HepG2 (cell line): ENCODE measurements around the gene ZNF512B. TPM values are rescaled to one million over a fixed set of nuclear protein-coding genes. Genes with fewer than 3 reads are reported as not detected.

Source experiments
- HNRNPK ChIP-seq: fragments of 200-400 bp; formaldehyde crosslinking; IDR thresholded peaks from 2 replicates; pipeline ENCODE4 v1.6.1; 2018; ENCODE audit warnings: low read length, low read depth, moderate library complexity, mild to moderate bottlenecking; ENCODE audit not compliant: poor library complexity, severe bottlenecking
- MEF2D ChIP-seq: sonication (generic); formaldehyde crosslinking; IDR thresholded peaks from 2 replicates; pipeline ENCODE4 v1.5.1; 2020; ENCODE audit warnings: mild to moderate bottlenecking, missing genetic modification reagents
- PBX3 ChIP-seq: sonication (generic); formaldehyde crosslinking; IDR thresholded peaks from 2 replicates; pipeline ENCODE4 v1.8.1; 2023; ENCODE audit warnings: missing genetic modification reagents, inconsistent platforms, borderline replicate concordance
- PITX1 ChIP-seq: sonication (generic); formaldehyde crosslinking; IDR thresholded peaks from 2 replicates; pipeline ENCODE4 v1.5.1; 2020; ENCODE audit warnings: mild to moderate bottlenecking, missing genetic modification reagents
- RXRB ChIP-seq: IDR thresholded peaks from 2 replicates; pipeline ENCODE4 v1.6.1; 2016; ENCODE audit warnings: borderline replicate concordance, missing genetic modification reagents, missing compliant biosample characterization
- SAFB2 ChIP-seq: sonication (generic); formaldehyde crosslinking; IDR thresholded peaks from 2 replicates; pipeline ENCODE4 v1.5.1; 2020; ENCODE audit warnings: missing genetic modification reagents, low read depth, mild to moderate bottlenecking, borderline replicate concordance
- SMAD9 ChIP-seq: sonication (generic); formaldehyde crosslinking; IDR thresholded peaks from 2 replicates; pipeline ENCODE4 v1.5.1; 2020; ENCODE audit warnings: mild to moderate bottlenecking, missing genetic modification reagents
- SNAPC2 ChIP-seq: sonication (generic); formaldehyde crosslinking; IDR thresholded peaks from 2 replicates; pipeline ENCODE4 v1.8.1; 2022; ENCODE audit warnings: mild to moderate bottlenecking, missing genetic modification reagents
- TCF12 ChIP-seq, 2 experiments: fragments of 450-650 bp in 1 of 2; sonication (generic) in 1 of 2; formaldehyde crosslinking in 1 of 2; IDR thresholded peaks; 2 replicates each; pipeline versions ENCODE4 v1.6.1 to v1.8.0; 2017 to 2022; ENCODE audit warnings: antibody characterized with exemption in 1 of 2, mild to moderate bottlenecking in 1 of 2, missing genetic modification reagents in 1 of 2, moderate library complexity in 1 of 2
- ZNF205 ChIP-seq: IDR thresholded peaks from 2 replicates; pipeline ENCODE4 v1.6.1; 2018; ENCODE audit warnings: missing biosample characterization, missing genetic modification reagents
- ZNF263 ChIP-seq: sonication (generic); formaldehyde crosslinking; IDR thresholded peaks from 2 replicates; pipeline ENCODE4 v1.4.0; 2020; ENCODE audit warnings: missing genetic modification reagents
- ZNF343 ChIP-seq: sonication (generic); formaldehyde crosslinking; IDR thresholded peaks from 2 replicates; pipeline ENCODE4 v1.4.0; 2020; ENCODE audit warnings: mild to moderate bottlenecking, missing genetic modification reagents
- ZNF607 ChIP-seq: sonication (generic); formaldehyde crosslinking; IDR thresholded peaks from 2 replicates; pipeline ENCODE4 v1.5.1; 2020; ENCODE audit warnings: missing genetic modification reagents, mild to moderate bottlenecking, borderline replicate concordance
- ZNF709 ChIP-seq: sonication (generic); formaldehyde crosslinking; IDR thresholded peaks from 2 replicates; pipeline ENCODE4 v1.5.0; 2020; ENCODE audit warnings: mild to moderate bottlenecking, missing genetic modification reagents
- ZNF740 ChIP-seq: sonication (generic); formaldehyde crosslinking; IDR thresholded peaks from 2 replicates; pipeline ENCODE4 v1.4.0; 2020; ENCODE audit warnings: missing genetic modification reagents
- ZSCAN22 ChIP-seq: sonication (generic); formaldehyde crosslinking; IDR thresholded peaks from 2 replicates; pipeline ENCODE4 v1.4.0; 2020; ENCODE audit warnings: mild to moderate bottlenecking, missing genetic modification reagents
- polyA plus RNA-seq, 8 experiments: library from polyadenylated mRNA; depleted of rRNA in 3 of 8; stranded (reverse) in 7 of 8; unstranded in 1 of 8; fragments of >200 nt; fragmentation: Illumina TruSeq in 4 of 8; extraction: Trizol in 4 of 8; gene quantifications; 2 replicates each; pipeline versions ENCODE4 v1.2.1 to v1.2.3, GENCODE V29; 2011 to 2016; ENCODE audit warnings: low read depth in 4 of 8, missing spikeins in 1 of 8, mixed read lengths in 1 of 8; ENCODE audit not compliant: insufficient read depth in 1 of 8
- total RNA-seq, 5 experiments: library from RNA; depleted of rRNA; stranded (reverse); fragments of >200 nt; fragmentation: Illumina TruSeq; extraction: Trizol; gene quantifications; 2 replicates each; pipeline ENCODE4 v1.2.3, GENCODE V29; 2016; ENCODE audit warnings: low read depth in 1 of 5
- TF ChIP-seq, protein P1 (sequence below): sonication (generic); formaldehyde crosslinking; IDR thresholded peaks from 2 replicates; pipeline ENCODE4 v1.4.0; 2020; ENCODE audit warnings: mild to moderate bottlenecking, missing genetic modification reagents

The ZNF512B gene
- total and polyA plus RNA-seq, 2 of the 13 experiments (the other 11 are each of a cell fraction or from before 2014, with no cell fraction given), result 11.5 to 30.6 TPM

DNA sequence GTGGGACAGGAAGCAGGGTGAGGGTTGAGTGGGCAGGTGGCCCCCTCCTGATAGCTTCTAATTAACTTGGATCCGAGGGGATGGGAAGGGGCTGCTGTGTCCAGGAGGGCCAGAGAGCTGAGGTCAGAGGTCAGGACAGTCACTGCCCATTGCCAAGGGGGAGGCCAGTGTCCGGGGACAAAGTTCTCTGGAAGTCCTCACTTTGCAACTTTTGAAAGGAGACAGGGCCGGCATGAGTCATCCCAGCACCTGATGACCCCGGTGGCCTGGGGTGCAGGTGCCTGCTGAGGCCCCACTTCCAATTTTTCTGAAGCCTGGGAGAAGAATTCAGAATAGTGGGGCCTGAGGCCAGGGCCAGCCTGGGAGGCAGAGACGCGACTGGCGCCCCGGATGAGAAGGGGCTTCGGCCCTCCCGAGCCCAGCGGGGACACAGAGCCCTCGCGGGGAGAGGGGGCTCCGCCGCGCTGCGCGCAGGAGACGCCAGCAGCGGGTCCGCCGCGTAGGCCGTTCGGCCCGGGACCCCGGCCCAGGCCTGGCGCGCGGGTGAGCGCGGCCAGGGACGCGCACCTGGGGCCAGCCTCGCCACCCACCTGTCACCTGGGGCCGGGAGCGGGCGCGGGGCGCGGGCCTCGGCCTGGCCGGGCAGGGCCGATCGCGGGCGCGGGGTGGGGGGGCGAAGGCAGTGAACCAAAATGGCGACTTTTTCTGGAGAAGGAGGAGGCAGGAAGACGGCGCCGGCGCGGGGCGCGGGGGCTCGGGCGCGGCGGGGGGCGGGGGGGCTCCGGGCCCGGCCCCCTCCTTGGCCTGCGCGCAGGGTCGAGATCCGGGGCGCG lies 586 bp downstream of the ZNF512B start (continued):
- TF ChIP-seq ZNF709, result peak; percentile 80; the same call in 1 of the 2 replicates
- no peak for TF ChIP-seq ZNF205 (CRISPR knock-in tag)
- no peak for TF ChIP-seq ZNF607 (CRISPR knock-in tag)
- no peak for TF ChIP-seq HNRNPK
- TF ChIP-seq ZNF263 (CRISPR knock-in tag), result peak; percentile 60
- 0 out of 2 replicates have a peak, but pooled peaks have one; percentile 83 for TF ChIP-seq SAFB2 (CRISPR knock-in tag)
- peak; percentile 83 for TF ChIP-seq ZNF740 (CRISPR knock-in tag)
- TF ChIP-seq MEF2D, result peak; percentile 81; the same call in 1 of the 2 replicates
- TF ChIP-seq, protein P1, sequence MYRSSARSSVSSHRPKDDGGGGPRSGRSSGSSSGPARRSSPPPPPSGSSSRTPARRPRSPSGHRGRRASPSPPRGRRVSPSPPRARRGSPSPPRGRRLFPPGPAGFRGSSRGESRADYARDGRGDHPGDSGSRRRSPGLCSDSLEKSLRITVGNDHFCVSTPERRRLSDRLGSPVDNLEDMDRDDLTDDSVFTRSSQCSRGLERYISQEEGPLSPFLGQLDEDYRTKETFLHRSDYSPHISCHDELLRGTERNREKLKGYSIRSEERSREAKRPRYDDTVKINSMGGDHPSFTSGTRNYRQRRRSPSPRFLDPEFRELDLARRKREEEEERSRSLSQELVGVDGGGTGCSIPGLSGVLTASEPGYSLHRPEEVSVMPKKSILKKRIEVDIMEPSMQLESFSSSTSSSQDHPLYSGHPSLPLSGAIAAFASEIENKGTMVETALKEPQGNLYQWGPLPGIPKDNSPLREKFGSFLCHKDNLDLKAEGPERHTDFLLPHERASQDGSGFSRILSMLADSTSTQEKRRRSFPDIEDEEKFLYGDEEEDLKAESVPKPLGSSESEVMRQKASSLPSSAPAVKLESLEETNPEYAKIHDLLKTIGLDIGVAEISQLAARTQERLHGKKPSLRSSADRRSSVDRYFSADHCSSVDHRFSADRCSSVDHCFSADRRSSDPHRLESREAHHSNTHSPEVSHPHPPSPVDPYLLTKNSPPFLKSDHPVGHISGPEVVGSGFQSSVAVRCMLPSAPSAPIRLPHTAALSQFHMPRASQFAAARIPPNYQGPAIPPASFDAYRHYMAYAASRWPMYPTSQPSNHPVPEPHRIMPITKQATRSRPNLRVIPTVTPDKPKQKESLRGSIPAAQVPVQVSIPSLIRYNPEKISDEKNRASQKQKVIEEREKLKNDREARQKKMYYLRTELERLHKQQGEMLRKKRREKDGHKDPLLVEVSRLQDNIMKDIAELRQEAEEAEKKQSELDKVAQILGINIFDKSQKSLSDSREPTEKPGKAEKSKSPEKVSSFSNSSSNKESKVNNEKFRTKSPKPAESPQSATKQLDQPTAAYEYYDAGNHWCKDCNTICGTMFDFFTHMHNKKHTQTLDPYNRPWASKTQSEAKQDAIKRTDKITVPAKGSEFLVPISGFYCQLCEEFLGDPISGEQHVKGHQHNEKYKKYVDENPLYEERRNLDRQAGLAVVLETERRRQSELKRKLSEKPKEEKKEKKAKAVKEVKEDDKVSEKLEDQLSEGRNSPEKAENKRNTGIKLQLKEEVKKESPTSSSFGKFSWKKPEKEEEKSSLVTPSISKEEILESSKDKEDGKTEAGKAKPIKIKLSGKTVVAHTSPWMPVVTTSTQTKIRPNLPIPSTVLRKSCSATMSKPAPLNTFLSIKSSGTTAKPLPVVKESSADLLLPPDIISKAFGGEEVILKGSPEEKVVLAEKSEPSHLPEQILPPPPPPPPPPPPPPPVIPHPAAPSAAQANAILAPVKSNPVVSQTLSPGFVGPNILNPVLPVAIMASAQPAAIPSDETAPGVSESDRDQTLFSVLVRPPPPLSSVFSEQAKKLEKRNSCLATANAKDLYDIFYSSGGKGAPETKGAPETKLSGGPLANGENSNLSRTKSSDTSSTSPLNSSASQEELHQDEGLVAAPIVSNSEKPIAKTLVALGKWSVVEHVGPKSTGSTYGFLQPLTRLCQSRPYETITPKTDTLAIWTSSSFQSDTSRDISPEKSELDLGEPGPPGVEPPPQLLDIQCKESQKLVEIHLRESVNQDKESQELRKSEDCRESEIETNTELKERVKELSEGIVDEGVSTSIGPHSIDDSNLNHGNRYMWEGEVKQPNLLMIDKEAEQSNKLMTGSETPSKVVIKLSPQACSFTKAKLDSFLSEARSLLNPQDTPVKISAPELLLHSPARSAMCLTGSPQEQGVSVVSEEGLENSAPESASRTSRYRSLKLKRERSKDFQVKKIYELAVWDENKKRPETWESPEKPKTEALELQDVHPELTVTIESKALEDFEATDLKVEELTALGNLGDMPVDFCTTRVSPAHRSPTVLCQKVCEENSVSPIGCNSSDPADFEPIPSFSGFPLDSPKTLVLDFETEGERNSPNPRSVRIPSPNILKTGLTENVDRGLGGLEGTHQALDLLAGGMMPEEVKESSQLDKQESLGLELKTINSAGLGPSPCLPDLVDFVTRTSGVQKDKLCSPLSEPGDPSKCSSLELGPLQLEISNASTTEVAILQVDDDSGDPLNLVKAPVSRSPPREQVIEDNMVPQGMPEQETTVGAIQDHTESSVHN (CRISPR knock-in tag), result 0 out of 2 replicates have a peak, but pooled peaks have one; percentile 58
- no peak for TF ChIP-seq PBX3 (CRISPR knock-in tag)
- TF ChIP-seq ZSCAN22, result 0 out of 2 replicates have a peak, but pooled peaks have one; percentile 41
- peak; percentile 74; the same call in 1 of the 2 replicates for TF ChIP-seq PITX1 (CRISPR knock-in tag)
- TF ChIP-seq SMAD9, result no peak
- TF ChIP-seq ZNF343 (CRISPR knock-in tag), result peak; percentile 83
- TF ChIP-seq SNAPC2 (CRISPR knock-in tag), result peak; percentile 67; the same call in 1 of the 2 replicates
- TF ChIP-seq TCF12 (IDR thresholded peaks at IDR 0.05), result no peak
- peak; percentile 72; the same call in 1 of the 2 replicates for TF ChIP-seq TCF12 (CRISPR knock-in tag; IDR thresholded peaks at IDR 0.05)
- peak; percentile 83 for TF ChIP-seq RXRB (CRISPR knock-in tag)
